HCT116 (cell line): ENCODE results near the gene LIMS2. TPM values are rescaled to one million over a fixed set of nuclear protein-coding genes. Genes with fewer than 3 reads are reported as not detected.

Experiments
- ATAC-seq: fragments of 200-7000 bp; cut with Tn5 transposase; 2 replicates; pipeline ENCODE4 v1.9.1; 2020; ENCODE audit warnings: mild to moderate bottlenecking, moderate library complexity
- BruUV-seq: library from RNA; stranded (reverse); fragments of 400-500 nt; replicated peaks from 2 replicates; lab custom pipeline; 2021; lab: Mats Ljungman, UMichigan
- CTCF ChIA-PET: fragments of 300-600 bp; sonication (Branson Sonifier 250); formaldehyde crosslinking; loops from one replicate; lab custom pipeline; 2021; ENCODE audit warnings: antibody characterized with exemption; lab: Charles Lee
- POLR2A ChIA-PET: fragments of 300-600, 350-600 bp; sonication (Branson Sonifier 250); formaldehyde crosslinking; loops from one replicate; lab custom pipeline; 2021; ENCODE audit warnings: antibody characterized with exemption; lab: Charles Lee
- RAD21 ChIA-PET, 2 experiments: fragments of 300-600 bp; sonication (Branson Sonifier 250); formaldehyde crosslinking; loops; one replicate each; lab custom pipeline; 2023; ENCODE audit warnings: low total read pairs in 2 of 2; ENCODE audit not compliant: uncharacterized antibody in 2 of 2, unreplicated experiment in 2 of 2, low non-redundant PET in 1 of 2; lab: Charles Lee
- DNase-seq: peaks from one replicate; pipeline ENCODE4 v3.0.0-alpha.2; 2010; ENCODE audit warnings: low read depth, low spot score
- H2AFZ ChIP-seq: fragments of 200-600 bp; shearing (Covaris generic), sonication (generic); 2 replicates; pipeline ENCODE4 v1.6.1; 2017; ENCODE audit warnings: low read depth, mixed run types, mixed read lengths, antibody characterized with exemption, low read length; ENCODE audit not compliant: poor library complexity, severe bottlenecking
- H3K27ac ChIP-seq: 2 replicates; pipeline ENCODE4 v1.5.1; 2012; ENCODE audit warnings: low read depth, low read length
- H3K27me3 ChIP-seq: fragments of 200-600 bp; sonication (generic); 2 replicates; pipeline ENCODE4 v1.6.1; 2016; ENCODE audit warnings: mixed run types, low read length, mixed read lengths; ENCODE audit not compliant: insufficient read depth
- H3K36me3 ChIP-seq, 2 experiments: fragments of 200-500 bp in 1 of 2; fragments of 200-600 bp in 1 of 2; sonication (Bioruptor generic) in 1 of 2; sonication (generic) in 1 of 2; 2 replicates each; pipeline versions ENCODE4 v1.5.1 to v1.6.1; 2014 to 2016; ENCODE audit warnings: low read length in 2 of 2, inconsistent platforms in 1 of 2, mixed read lengths in 1 of 2, mixed run types in 1 of 2; ENCODE audit not compliant: insufficient read depth in 2 of 2, control insufficient read depth in 1 of 2
- H3K4me1 ChIP-seq, 2 experiments: fragments of 200-600 bp in 1 of 2; sonication (generic) in 1 of 2; 2 replicates each; pipeline versions ENCODE4 v1.5.1 to v1.6.1; 2012 to 2017; ENCODE audit warnings: low read length in 2 of 2, inconsistent platforms in 1 of 2, mild to moderate bottlenecking in 1 of 2, mixed read lengths in 1 of 2, mixed run types in 1 of 2, moderate library complexity in 1 of 2; ENCODE audit not compliant: insufficient read depth in 2 of 2, control insufficient read depth in 1 of 2
- H3K4me2 ChIP-seq: fragments of 200-600 bp; sonication (generic); 2 replicates; pipeline ENCODE4 v1.6.1; 2017; ENCODE audit warnings: mixed run types, low read length, mixed read lengths
- H3K4me3 ChIP-seq, 2 experiments: fragments of 200-600 bp in 1 of 2; sonication (generic) in 1 of 2; replicated peaks in 1 of 2; 2 replicates each; pipeline ENCODE4 v1.5.1; 2011 to 2016; ENCODE audit warnings: low read length in 2 of 2, control low read depth in 1 of 2, low read depth in 1 of 2, mild to moderate bottlenecking in 1 of 2, mixed read lengths in 1 of 2, mixed run types in 1 of 2
- H3K79me2 ChIP-seq: fragments of 200-600 bp; sonication (generic); 2 replicates; pipeline ENCODE4 v1.6.1; 2017; ENCODE audit warnings: mild to moderate bottlenecking, mixed run types, low read length, moderate library complexity, mixed read lengths; ENCODE audit not compliant: insufficient read depth
- H3K9ac ChIP-seq: fragments of 200-600 bp; sonication (generic); 2 replicates; pipeline ENCODE4 v1.6.1; 2016; ENCODE audit warnings: low read length, mixed read lengths
- H3K9me2 ChIP-seq: fragments of 200-600 bp; sonication (generic), shearing (Covaris generic); 2 replicates; pipeline ENCODE4 v1.6.1; 2017; ENCODE audit warnings: mixed run types, mild to moderate bottlenecking, moderate library complexity; ENCODE audit not compliant: insufficient read depth
- H3K9me3 ChIP-seq, 2 experiments: fragments of 200-500 bp in 1 of 2; fragments of 200-600 bp in 1 of 2; sonication (Bioruptor generic) in 1 of 2; sonication (generic) in 1 of 2; 2 replicates each; pipeline ENCODE4 v1.6.1; 2014 to 2017; ENCODE audit warnings: low read length in 2 of 2, mixed read lengths in 2 of 2, inconsistent platforms in 1 of 2, low read depth in 1 of 2, mild to moderate bottlenecking in 1 of 2, mixed run types in 1 of 2, moderate library complexity in 1 of 2; ENCODE audit not compliant: control insufficient read depth in 1 of 2, insufficient read depth in 1 of 2
- H4K20me1 ChIP-seq: fragments of 200-600 bp; sonication (generic), shearing (Covaris generic); 2 replicates; pipeline ENCODE4 v1.6.1; 2017; ENCODE audit warnings: mixed run types, mild to moderate bottlenecking, moderate library complexity; ENCODE audit not compliant: insufficient read depth
- CEBPB ChIP-seq: IDR thresholded peaks from 2 replicates; pipeline ENCODE4 v1.6.1; 2012; ENCODE audit warnings: low read depth
- EGR1 ChIP-seq: IDR thresholded peaks from 2 replicates; pipeline ENCODE4 v1.6.1; 2012; ENCODE audit warnings: low read depth
- ELF1 ChIP-seq: IDR thresholded peaks from 2 replicates; pipeline ENCODE4 v1.6.1; 2012; ENCODE audit warnings: low read depth, borderline replicate concordance
- EZH2 ChIP-seq: fragments of 200-600 bp; sonication (generic); IDR thresholded peaks from 2 replicates; pipeline ENCODE4 v1.6.1; 2017; ENCODE audit warnings: antibody characterized with exemption, mixed run types
- JUND ChIP-seq: IDR thresholded peaks from 2 replicates; pipeline ENCODE4 v1.6.1; 2012
- RAD21 ChIP-seq: IDR thresholded peaks from 2 replicates; pipeline ENCODE4 v1.6.1; 2012; ENCODE audit warnings: low read depth, mild to moderate bottlenecking
- SIN3A ChIP-seq: IDR thresholded peaks from 2 replicates; pipeline ENCODE4 v1.6.1; 2012; ENCODE audit warnings: low read depth
- SP1 ChIP-seq: IDR thresholded peaks from 2 replicates; pipeline ENCODE4 v1.6.1; 2012; ENCODE audit warnings: low read depth
- SRF ChIP-seq: IDR thresholded peaks from 2 replicates; pipeline ENCODE4 v1.6.1; 2012; ENCODE audit warnings: low read depth
- TCF7L2 ChIP-seq: IDR thresholded peaks from 2 replicates; pipeline ENCODE4 v1.7.0; 2011; ENCODE audit warnings: borderline replicate concordance, inconsistent platforms; ENCODE audit not compliant: insufficient read depth, insufficient read length; ENCODE audit errors: extremely low read depth
- YY1 ChIP-seq: IDR thresholded peaks from 2 replicates; pipeline ENCODE4 v1.6.1; 2011; ENCODE audit warnings: low read length, low read depth, moderate library complexity, mild to moderate bottlenecking; ENCODE audit not compliant: insufficient replicate concordance; ENCODE audit errors: extremely low read depth
- ZBTB33 ChIP-seq: IDR thresholded peaks from 2 replicates; pipeline ENCODE4 v1.6.1; 2011; ENCODE audit warnings: mild to moderate bottlenecking, low read length, moderate library complexity; ENCODE audit not compliant: insufficient replicate concordance; ENCODE audit errors: extremely low read depth
- intact Hi-C: fragments of 100-400 bp; cut with micrococcal nuclease; formaldehyde crosslinking; loops from 2 replicates; pipeline ENCODE4 v1.10.0; 2022
- total RNA-seq: library from RNA; stranded (reverse); gene quantifications from one replicate; pipeline ENCODE4 v1.2.1, GENCODE V29; 2021; ENCODE audit not compliant: unreplicated experiment
- TF ChIP-seq, protein P1 (sequence below), 3 experiments: fragments of 200-600 bp in 1 of 3; sonication (generic) in 1 of 3; IDR thresholded peaks in 2 of 3; conservative IDR thresholded peaks in 1 of 3; 2 replicates each; pipeline ENCODE4 v1.5.1; 2012 to 2017; ENCODE audit warnings: low read depth in 2 of 3, low read length in 2 of 3, antibody characterized with exemption in 1 of 3, borderline replicate concordance in 1 of 3, control low read depth in 1 of 3, mild to moderate bottlenecking in 1 of 3, mixed read lengths in 1 of 3, mixed run types in 1 of 3, moderate library complexity in 1 of 3; ENCODE audit not compliant: insufficient read depth in 1 of 3
- TF ChIP-seq, protein P2 (sequence below): IDR thresholded peaks from 2 replicates; pipeline ENCODE4 v1.6.1; 2012

Gene LIMS2
- total RNA-seq, 1 experiment from 2014 or later, result 3.7 TPM

GRCh38 chr2:127631997-127632581 lies 43.2 kb downstream of the LIMS2 start (continued):
- no peak for TF ChIP-seq ZBTB33
- TF ChIP-seq, all 23 proteins: peak for 0

DNA sequence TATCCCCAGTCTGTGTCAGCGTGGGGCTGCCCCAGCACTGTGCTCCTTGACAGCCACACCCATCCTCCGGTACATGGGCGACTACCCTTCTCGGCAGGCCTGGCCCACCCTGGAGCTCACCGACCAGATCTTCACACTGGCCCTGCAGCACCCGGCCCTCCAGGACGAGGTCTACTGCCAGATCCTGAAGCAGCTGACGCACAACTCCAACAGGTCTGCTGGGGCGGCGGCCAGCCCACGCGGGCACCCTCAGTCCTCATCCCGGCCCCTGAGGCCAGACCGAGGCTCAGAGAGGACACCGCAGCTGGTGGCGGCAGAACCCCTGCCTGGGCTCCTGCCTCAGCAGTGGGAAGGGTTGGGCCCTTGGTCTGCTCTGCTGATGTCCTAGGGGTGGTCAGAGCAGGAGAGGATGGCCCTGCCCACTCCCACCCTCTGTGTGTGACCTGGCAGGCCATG lies 43.8 kb downstream of the LIMS2 start:
- H3K4me2 ChIP-seq, result no peak overlapping the region
- no peaks in the 10 kb centered on the region for H3K9me3 ChIP-seq
- no TSS peak for BruUV-seq
- H4K20me1 ChIP-seq, result no peaks in the 10 kb centered on the region
- H3K4me1 ChIP-seq, result no peaks in the 10 kb centered on the region
- no peaks in the 10 kb centered on the region for H3K27me3 ChIP-seq
- RAD21 ChIA-PET, result no interaction called here
- DNase-seq (no peak), ATAC-seq (no peak)
- TF ChIP-seq TCF7L2 (no peak), JUND (no peak), CEBPB (no peak), SRF (no peak), RAD21 (no peak), ZBTB33 (no peak), ELF1 (no peak), EZH2 (no peak), SIN3A (no peak), SP1 (no peak), EGR1 (no peak), YY1 (no peak)
- TF ChIP-seq, protein P1, sequence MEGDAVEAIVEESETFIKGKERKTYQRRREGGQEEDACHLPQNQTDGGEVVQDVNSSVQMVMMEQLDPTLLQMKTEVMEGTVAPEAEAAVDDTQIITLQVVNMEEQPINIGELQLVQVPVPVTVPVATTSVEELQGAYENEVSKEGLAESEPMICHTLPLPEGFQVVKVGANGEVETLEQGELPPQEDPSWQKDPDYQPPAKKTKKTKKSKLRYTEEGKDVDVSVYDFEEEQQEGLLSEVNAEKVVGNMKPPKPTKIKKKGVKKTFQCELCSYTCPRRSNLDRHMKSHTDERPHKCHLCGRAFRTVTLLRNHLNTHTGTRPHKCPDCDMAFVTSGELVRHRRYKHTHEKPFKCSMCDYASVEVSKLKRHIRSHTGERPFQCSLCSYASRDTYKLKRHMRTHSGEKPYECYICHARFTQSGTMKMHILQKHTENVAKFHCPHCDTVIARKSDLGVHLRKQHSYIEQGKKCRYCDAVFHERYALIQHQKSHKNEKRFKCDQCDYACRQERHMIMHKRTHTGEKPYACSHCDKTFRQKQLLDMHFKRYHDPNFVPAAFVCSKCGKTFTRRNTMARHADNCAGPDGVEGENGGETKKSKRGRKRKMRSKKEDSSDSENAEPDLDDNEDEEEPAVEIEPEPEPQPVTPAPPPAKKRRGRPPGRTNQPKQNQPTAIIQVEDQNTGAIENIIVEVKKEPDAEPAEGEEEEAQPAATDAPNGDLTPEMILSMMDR (IDR thresholded peaks at IDR 0.05 in 2 of 3, conservative IDR thresholded peaks at IDR 0.05 in 1 of 3; ENCODE audit: borderline replicate concordance in 1 of 3, insufficient read depth in 1 of 3, low read depth in 2 of 3, low read length in 2 of 3), result no peak
- TF ChIP-seq, protein P2, sequence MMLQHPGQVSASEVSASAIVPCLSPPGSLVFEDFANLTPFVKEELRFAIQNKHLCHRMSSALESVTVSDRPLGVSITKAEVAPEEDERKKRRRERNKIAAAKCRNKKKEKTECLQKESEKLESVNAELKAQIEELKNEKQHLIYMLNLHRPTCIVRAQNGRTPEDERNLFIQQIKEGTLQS, result no peak
- no peak overlapping the region for H3K9ac ChIP-seq
- intact Hi-C loops, result no loop called here
- no peak overlapping the region for H3K4me3 ChIP-seq
- H3K9me2 ChIP-seq, result no peaks in the 10 kb centered on the region
- CTCF ChIA-PET, result no interaction called here
- H3K79me2 ChIP-seq, result no peaks in the 10 kb centered on the region
- H3K36me3 ChIP-seq, result no peaks in the 10 kb centered on the region
- POLR2A ChIA-PET, result no interaction called here
- H3K27ac ChIP-seq, result no peak overlapping the region
- no peak overlapping the region for H2AFZ ChIP-seq
